ENCODE data around the gene PKD1.
"Not testable (repeated sequence)": the region's sequence is repeated elsewhere in the genome, so short reads cannot be mapped to it uniquely, and the experiment has no call there.

GRCh38 chr16:2109271-2109580 is 26.5 kb downstream of the PKD1 start:
- not testable (repeated sequence) for TF ChIP-seq POLR2AphosphoS5 (IDR thresholded peaks at IDR 0.05; ENCODE audit: borderline replicate concordance, low read depth, low read length); EZH2 (IDR thresholded peaks at IDR 0.05); FOXP2 (optimal IDR thresholded peaks at IDR 0.05; ENCODE audit: control extremely low read depth, extremely low read length, insufficient read depth)
